ENCODE results near the gene TNFAIP8L2. TPM values are rescaled to one million over a fixed set of nuclear protein-coding genes. Genes with fewer than 3 reads are reported as not detected.

TNFAIP8L2 gene
- total and polyA plus RNA-seq, 2 of the 8 experiments (the other 6 are each of a cell fraction or from before 2014, with no cell fraction given), result not detected

DNA sequence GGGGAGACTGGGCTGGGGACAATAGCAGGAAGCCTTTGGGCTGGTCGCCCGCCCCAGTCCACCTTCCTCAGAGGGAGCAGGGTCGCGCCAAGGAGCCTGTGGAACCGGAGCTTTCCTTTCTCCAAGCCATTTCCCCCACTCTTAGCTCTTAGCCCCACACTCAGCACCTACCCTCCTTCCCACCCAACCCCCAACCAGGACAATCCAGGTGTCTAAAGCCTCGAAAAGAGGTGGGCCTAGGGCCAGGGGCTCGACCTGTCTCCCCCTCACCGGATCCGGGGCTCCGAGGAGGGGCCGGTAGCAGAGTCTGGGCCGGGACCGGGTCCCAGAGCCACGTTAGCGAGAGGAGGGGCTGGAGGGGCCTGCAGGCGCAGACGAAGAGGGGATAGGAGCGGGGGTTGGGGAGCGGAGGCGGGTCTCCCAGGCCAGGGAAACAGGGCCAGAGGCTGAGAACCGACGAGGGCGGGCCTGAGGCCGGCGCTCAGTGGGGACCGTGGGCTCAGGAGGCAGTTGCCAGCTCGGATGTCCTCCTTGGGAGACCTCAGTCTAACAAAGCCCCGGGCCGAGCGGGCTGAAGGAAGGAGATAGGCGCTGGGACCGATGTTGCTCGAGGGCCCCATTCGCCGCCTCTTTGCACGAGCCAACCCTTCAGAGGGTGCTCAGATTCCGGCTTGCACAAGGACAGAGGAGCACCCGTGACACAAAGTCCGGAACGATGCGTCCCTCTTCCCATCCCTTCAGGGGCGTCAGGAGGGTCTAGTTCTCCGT, 11.0 kb upstream of the TNFAIP8L2 start (continued):
- TF ChIP-seq, protein P1, sequence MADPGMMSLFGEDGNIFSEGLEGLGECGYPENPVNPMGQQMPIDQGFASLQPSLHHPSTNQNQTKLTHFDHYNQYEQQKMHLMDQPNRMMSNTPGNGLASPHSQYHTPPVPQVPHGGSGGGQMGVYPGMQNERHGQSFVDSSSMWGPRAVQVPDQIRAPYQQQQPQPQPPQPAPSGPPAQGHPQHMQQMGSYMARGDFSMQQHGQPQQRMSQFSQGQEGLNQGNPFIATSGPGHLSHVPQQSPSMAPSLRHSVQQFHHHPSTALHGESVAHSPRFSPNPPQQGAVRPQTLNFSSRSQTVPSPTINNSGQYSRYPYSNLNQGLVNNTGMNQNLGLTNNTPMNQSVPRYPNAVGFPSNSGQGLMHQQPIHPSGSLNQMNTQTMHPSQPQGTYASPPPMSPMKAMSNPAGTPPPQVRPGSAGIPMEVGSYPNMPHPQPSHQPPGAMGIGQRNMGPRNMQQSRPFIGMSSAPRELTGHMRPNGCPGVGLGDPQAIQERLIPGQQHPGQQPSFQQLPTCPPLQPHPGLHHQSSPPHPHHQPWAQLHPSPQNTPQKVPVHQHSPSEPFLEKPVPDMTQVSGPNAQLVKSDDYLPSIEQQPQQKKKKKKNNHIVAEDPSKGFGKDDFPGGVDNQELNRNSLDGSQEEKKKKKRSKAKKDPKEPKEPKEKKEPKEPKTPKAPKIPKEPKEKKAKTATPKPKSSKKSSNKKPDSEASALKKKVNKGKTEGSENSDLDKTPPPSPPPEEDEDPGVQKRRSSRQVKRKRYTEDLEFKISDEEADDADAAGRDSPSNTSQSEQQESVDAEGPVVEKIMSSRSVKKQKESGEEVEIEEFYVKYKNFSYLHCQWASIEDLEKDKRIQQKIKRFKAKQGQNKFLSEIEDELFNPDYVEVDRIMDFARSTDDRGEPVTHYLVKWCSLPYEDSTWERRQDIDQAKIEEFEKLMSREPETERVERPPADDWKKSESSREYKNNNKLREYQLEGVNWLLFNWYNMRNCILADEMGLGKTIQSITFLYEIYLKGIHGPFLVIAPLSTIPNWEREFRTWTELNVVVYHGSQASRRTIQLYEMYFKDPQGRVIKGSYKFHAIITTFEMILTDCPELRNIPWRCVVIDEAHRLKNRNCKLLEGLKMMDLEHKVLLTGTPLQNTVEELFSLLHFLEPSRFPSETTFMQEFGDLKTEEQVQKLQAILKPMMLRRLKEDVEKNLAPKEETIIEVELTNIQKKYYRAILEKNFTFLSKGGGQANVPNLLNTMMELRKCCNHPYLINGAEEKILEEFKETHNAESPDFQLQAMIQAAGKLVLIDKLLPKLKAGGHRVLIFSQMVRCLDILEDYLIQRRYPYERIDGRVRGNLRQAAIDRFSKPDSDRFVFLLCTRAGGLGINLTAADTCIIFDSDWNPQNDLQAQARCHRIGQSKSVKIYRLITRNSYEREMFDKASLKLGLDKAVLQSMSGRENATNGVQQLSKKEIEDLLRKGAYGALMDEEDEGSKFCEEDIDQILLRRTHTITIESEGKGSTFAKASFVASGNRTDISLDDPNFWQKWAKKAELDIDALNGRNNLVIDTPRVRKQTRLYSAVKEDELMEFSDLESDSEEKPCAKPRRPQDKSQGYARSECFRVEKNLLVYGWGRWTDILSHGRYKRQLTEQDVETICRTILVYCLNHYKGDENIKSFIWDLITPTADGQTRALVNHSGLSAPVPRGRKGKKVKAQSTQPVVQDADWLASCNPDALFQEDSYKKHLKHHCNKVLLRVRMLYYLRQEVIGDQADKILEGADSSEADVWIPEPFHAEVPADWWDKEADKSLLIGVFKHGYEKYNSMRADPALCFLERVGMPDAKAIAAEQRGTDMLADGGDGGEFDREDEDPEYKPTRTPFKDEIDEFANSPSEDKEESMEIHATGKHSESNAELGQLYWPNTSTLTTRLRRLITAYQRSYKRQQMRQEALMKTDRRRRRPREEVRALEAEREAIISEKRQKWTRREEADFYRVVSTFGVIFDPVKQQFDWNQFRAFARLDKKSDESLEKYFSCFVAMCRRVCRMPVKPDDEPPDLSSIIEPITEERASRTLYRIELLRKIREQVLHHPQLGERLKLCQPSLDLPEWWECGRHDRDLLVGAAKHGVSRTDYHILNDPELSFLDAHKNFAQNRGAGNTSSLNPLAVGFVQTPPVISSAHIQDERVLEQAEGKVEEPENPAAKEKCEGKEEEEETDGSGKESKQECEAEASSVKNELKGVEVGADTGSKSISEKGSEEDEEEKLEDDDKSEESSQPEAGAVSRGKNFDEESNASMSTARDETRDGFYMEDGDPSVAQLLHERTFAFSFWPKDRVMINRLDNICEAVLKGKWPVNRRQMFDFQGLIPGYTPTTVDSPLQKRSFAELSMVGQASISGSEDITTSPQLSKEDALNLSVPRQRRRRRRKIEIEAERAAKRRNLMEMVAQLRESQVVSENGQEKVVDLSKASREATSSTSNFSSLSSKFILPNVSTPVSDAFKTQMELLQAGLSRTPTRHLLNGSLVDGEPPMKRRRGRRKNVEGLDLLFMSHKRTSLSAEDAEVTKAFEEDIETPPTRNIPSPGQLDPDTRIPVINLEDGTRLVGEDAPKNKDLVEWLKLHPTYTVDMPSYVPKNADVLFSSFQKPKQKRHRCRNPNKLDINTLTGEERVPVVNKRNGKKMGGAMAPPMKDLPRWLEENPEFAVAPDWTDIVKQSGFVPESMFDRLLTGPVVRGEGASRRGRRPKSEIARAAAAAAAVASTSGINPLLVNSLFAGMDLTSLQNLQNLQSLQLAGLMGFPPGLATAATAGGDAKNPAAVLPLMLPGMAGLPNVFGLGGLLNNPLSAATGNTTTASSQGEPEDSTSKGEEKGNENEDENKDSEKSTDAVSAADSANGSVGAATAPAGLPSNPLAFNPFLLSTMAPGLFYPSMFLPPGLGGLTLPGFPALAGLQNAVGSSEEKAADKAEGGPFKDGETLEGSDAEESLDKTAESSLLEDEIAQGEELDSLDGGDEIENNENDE (IDR thresholded peaks at IDR 0.05; ENCODE audit: insufficient replicate concordance, low read length), result no peak
- TF ChIP-seq TAF1 (IDR thresholded peaks at IDR 0.05; ENCODE audit: low read depth, low read length) (0 out of 2 replicates have a peak, but pooled peaks have one; percentile 15), RFX5 (IDR thresholded peaks at IDR 0.05; ENCODE audit: borderline replicate concordance, low read depth, low read length) (no peak), TBP (IDR thresholded peaks at IDR 0.05; ENCODE audit: low read depth, low read length) (no peak), MAFK (IDR thresholded peaks at IDR 0.05; ENCODE audit: low read depth, low read length) (no peak), RXRA (IDR thresholded peaks at IDR 0.05; ENCODE audit: insufficient read depth, low read depth, low read length) (no peak), POU5F1 (IDR thresholded peaks at IDR 0.05; ENCODE audit: low read depth, low read length) (no peak), MAX (IDR thresholded peaks at IDR 0.05) (peak; percentile 13; the same call in 1 of the 2 replicates)
- TF ChIP-seq, protein P2, sequence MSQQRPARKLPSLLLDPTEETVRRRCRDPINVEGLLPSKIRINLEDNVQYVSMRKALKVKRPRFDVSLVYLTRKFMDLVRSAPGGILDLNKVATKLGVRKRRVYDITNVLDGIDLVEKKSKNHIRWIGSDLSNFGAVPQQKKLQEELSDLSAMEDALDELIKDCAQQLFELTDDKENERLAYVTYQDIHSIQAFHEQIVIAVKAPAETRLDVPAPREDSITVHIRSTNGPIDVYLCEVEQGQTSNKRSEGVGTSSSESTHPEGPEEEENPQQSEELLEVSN (IDR thresholded peaks at IDR 0.05), result peak; percentile 76

All from H1 (cell line).